Activated CD4-positive, alpha-beta T cell treated with anti-CD3 and anti-CD28 coated beads, Interleukin-2, amount 10 ng/mL, durations not matched to agents 24 days and 14 days (primary cell): ENCODE results near the gene CASP9. TPM values are rescaled to one million over a fixed set of nuclear protein-coding genes. Genes with fewer than 3 reads are reported as not detected.

Experiments
- DNase-seq: peaks from one replicate; pipeline ENCODE4 v3.0.0; 2022
- H3K27ac Mint-ChIP-seq: one replicate; pipeline ENCODE4 v1.8.0; 2022; ENCODE audit warnings: mild to moderate bottlenecking, mixed read lengths
- H3K27me3 Mint-ChIP-seq: one replicate; pipeline ENCODE4 v1.8.0; 2022; ENCODE audit warnings: mixed read lengths
- H3K36me3 Mint-ChIP-seq: one replicate; pipeline ENCODE4 v1.8.0; 2022; ENCODE audit warnings: low read depth, mild to moderate bottlenecking, mixed read lengths
- H3K4me1 Mint-ChIP-seq: one replicate; pipeline ENCODE4 v1.8.0; 2021; ENCODE audit warnings: mixed read lengths
- H3K4me3 Mint-ChIP-seq: one replicate; pipeline ENCODE4 v1.8.0; 2022; ENCODE audit warnings: mild to moderate bottlenecking, moderate library complexity, mixed read lengths
- H3K9me3 Mint-ChIP-seq: one replicate; pipeline ENCODE4 v1.8.0; 2021; ENCODE audit warnings: mixed read lengths
- intact Hi-C: fragments of 100-400 bp; cut with micrococcal nuclease; formaldehyde crosslinking; loops from one replicate; pipeline ENCODE4 v1.15.1; 2023
- total RNA-seq: library from RNA; stranded (reverse); gene quantifications from 2 replicates; pipeline ENCODE4 v1.2.3, GENCODE V29; 2022

CASP9 gene
- total RNA-seq, result 15.7 and 17.3 TPM in 2 replicates

DNA sequence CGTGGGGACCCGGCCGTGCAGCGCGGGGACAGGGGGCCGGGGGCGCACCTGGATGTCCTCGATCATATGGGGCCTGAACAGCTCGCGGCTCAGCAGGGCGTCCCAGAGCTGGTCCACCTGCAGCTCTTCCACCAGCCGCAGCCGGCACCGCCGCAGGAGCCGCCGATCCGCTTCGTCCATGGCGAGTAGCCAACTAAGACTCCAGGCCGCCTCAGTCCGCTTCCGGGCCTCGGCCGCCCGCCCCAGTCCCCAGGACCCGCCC, at the start of gene CASP9:
TSS of gene CASP9 (minus strand) at position 195 of the 262 bp plus-strand sequence. CDS start at position 180, 15 bp downstream.
- peak within 1 kb of the TSS; percentile 100 for H3K27ac Mint-ChIP-seq
- no peaks in the 10 kb centered on the region for H3K27me3 Mint-ChIP-seq
- peak within 1 kb of the TSS; percentile 99 for H3K4me3 Mint-ChIP-seq
- no peak for DNase-seq
- intact Hi-C loops, result loop anchor here (2.0 kb wide), 4 partner anchors 55 to 311 kb away; partner anchors contain the start of gene EFHD2
- peaks cover 12% of the 10 kb centered on the region for H3K36me3 Mint-ChIP-seq
- no peaks in the 10 kb centered on the region for H3K9me3 Mint-ChIP-seq
- peaks cover 50% of the 10 kb centered on the region for H3K4me1 Mint-ChIP-seq

DNA sequence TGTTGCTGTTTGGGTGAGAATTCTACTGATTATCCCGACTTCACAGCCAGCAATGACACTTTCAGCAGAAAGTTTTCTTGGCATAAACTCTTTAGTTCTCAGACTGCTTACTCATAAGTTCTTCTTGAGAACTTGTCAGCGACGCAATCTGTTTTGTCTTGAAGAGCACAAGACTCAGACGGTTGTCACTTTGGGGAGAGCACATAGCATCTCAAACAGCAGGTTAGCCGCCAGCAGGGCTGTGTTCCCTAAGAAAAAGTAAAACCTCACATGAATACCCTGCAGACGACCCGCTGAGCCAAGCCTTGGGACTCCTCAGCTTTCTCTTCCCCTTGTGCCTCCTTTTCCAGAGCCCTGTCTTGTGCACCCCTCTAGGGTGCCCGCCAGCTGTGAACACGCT, 49.5 kb upstream of the CASP9 start:
- Mint-ChIP-seq H3K9me3 (no peaks in the 10 kb centered on the region), H3K4me1 (peaks cover 12% of the 10 kb centered on the region), H3K27me3 (no peaks in the 10 kb centered on the region), H3K36me3 (peaks cover 48% of the 10 kb centered on the region), H3K4me3 (no peak overlapping the region), H3K27ac (no peak overlapping the region)
- no peak for DNase-seq
- intact Hi-C loops, result no loop called here

DNA sequence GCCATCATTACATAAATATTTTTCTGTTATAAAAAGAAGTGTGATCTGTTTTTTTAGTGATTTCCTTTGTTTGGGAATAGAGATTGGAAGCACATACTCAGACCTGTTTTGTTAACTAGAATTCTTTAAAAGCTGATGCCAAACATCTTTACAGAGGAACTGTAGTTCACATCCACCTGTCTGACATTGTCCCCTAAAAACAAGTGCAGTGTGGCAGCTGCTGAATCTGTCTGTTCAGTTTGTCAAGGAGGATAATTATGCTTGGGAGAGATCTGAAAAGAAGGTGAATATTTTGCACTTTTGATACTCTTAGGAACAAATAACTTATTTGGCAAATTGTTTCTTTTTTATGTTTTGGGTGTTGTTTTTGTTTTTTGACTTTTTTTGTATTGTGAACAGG, 47.3 kb upstream of the CASP9 start:
- Mint-ChIP-seq H3K27ac (no peak overlapping the region), H3K27me3 (no peaks in the 10 kb centered on the region)

DNA sequence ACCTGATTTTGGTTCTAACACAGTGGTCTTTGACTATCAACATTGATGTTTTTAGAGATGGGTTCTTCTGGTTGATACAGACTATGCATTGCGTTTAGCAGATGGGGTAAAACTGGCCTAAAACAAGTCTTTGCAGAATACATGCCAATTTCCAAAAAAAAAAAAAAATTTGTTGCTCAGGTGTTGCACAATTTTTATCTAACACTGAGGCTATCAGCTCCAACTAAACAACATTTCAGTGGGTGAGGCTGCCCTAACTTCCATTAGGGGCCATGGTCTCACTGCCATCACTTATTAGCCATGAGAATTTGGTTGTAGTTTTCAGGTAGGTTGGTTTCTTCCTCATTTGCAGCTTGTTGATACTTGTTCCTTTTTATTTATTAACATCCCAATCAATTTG, 46.8 kb upstream of the CASP9 start:
- peaks cover 57% of the 10 kb centered on the region for H3K36me3 Mint-ChIP-seq
- no peaks in the 10 kb centered on the region for H3K27me3 Mint-ChIP-seq
- H3K4me1 Mint-ChIP-seq, result peaks cover 2% of the 10 kb centered on the region
- no peak for DNase-seq
- H3K27ac Mint-ChIP-seq, result no peak overlapping the region
- intact Hi-C loops, result no loop called here
- H3K4me3 Mint-ChIP-seq, result no peak overlapping the region
- H3K9me3 Mint-ChIP-seq, result no peaks in the 10 kb centered on the region

More for the DNA sequence above, 47.3 kb upstream of the CASP9 start:
- intact Hi-C loops, result no loop called here
- Mint-ChIP-seq H3K9me3 (no peaks in the 10 kb centered on the region), H3K4me1 (peaks cover 2% of the 10 kb centered on the region), H3K36me3 (peaks cover 53% of the 10 kb centered on the region), H3K4me3 (no peak overlapping the region)
- DNase-seq, result no peak

DNA sequence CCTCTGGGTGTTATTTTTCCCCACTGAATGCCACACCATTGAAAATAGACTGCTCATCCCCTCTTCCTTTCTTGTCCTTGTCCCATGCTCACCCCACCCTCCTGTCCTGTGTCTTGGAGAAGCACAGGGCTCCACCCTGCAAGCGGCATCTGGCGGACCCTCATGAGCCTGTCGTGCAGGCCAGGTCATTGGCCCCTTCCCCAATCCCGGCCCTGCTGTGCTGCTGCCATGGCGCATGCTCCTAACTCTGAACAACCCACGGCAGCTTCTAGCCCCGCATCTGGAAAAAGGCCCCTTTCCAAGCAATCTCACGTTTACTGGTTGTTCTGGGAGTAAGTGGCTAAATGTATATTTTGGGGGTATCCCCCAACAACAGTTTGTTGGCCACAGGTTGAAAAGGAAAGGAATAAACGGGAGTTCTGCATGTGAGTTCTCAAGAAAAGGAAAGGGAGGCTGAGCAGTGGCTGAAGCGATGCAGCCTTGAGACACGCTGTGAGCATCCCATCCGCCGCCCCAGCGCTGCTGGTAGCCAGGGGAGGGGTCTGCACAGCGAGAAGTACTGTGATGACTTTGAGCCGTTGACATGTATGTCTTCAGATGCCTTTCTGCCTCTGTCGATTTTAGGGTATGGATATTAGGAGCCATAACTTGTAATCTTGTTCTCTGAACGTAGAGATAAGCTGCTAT, 44.5 kb upstream of the CASP9 start:
- DNase-seq, result no peak
- intact Hi-C loops, result no loop called here
- H3K4me1 Mint-ChIP-seq, result peaks cover 2% of the 10 kb centered on the region
- peaks cover 60% of the 10 kb centered on the region for H3K36me3 Mint-ChIP-seq
- no peak overlapping the region for H3K27ac Mint-ChIP-seq
- no peak overlapping the region for H3K4me3 Mint-ChIP-seq
- H3K27me3 Mint-ChIP-seq, result no peaks in the 10 kb centered on the region
- H3K9me3 Mint-ChIP-seq, result no peaks in the 10 kb centered on the region

DNA sequence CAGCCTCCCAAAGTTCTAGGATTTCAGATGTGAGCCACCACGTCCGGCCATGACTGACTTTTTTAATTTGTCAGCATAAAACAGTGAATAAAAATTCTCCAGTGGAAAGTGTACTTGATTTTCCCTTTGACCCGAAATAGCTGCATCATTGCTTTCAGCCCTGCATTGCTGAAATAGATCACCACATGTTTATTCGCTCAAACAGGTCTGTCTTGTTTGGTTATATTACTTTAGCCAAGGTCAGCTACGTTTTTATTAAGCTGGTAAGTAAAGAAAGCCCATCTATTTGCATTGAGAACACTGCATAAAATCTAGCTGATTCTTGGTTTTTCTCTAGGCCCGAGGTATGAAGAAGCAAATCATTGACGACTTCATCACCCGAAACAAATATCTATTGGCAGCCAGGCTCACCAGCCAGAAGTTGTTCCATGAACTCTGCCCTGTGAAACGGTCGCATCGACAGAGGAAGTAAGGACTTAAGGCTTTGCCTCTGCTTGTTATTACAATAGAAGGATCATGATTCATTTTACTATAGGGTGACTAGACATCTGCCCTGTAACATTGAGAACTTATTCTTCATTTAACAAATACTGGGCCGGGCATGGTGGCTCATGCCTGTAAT, 35.3 kb upstream of the CASP9 start:
- Mint-ChIP-seq H3K9me3 (no peaks in the 10 kb centered on the region), H3K27me3 (no peaks in the 10 kb centered on the region), H3K4me1 (no peaks in the 10 kb centered on the region), H3K27ac (no peak overlapping the region), H3K36me3 (peaks cover 27% of the 10 kb centered on the region), H3K4me3 (no peak overlapping the region)
- DNase-seq, result no peak
- intact Hi-C loops, result no loop called here

DNA sequence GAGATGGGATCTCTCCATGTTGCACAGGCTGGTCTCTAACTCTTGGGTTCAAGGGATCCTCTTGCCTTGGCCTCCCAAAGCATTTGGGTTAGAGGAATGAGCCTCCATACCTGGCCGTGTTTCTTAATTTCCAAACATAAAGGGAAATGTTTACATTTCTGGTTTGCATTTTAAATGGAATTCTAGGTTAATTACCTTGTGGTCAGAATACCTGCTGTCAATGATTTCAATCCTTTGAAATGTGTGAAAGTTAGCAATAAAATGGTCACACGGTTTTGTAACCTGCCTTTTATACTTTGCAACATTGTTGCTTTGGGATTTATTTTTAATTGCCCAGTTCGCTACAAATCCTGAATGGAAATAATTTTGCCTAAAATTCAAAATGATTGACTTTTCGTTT, 34.5 kb upstream of the CASP9 start:
- peaks cover 24% of the 10 kb centered on the region for H3K36me3 Mint-ChIP-seq
- H3K27ac Mint-ChIP-seq, result no peak overlapping the region
- no peaks in the 10 kb centered on the region for H3K9me3 Mint-ChIP-seq
- intact Hi-C loops, result no loop called here
- H3K27me3 Mint-ChIP-seq, result no peaks in the 10 kb centered on the region
- no peak for DNase-seq
- no peaks in the 10 kb centered on the region for H3K4me1 Mint-ChIP-seq
- H3K4me3 Mint-ChIP-seq, result no peak overlapping the region

DNA sequence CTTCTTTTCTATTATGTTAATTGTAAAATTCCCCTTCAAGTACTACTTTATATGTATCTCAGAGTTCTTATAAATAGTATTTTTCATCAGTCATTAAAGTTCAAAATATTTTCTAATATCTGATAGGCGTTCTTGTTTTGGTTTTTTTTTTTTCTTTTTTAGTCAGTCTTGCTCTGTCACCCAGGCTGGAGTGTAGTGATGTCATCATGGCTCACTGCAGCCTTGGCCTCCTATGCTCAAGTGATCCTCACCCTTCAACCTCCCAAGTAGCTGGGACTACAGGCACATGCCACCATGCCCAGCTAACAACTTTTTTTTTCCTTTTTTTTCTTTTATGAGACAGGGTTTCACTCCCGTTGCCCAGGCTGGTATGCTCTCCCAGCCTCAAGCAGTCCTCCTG, 33.6 kb upstream of the CASP9 start:
- Mint-ChIP-seq H3K9me3 (no peaks in the 10 kb centered on the region), H3K27me3 (no peaks in the 10 kb centered on the region), H3K36me3 (peaks cover 20% of the 10 kb centered on the region), H3K27ac (no peak overlapping the region), H3K4me3 (no peak overlapping the region), H3K4me1 (peaks cover 2% of the 10 kb centered on the region)
- no peak for DNase-seq
- intact Hi-C loops, result no loop called here

DNA sequence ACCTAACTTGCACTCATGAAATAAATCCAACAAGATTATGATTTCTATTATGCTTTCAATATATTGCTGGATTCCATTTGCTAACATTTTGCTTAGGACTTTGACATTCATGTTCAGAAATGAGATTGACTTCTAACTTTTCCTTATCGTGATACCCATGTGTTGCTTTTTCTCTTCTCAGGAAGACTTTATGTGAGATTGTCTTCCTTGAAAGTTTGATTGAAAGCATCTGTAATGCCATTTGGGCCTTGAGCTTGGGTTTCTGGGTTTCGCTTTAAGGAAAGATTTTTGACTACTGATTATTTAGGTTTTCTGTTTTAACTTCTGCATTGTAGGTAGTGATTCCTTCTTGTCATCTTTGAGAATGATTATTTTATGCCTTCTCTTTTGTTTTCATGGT, 33.0 kb upstream of the CASP9 start:
- Mint-ChIP-seq H3K27ac (no peak overlapping the region), H3K4me3 (no peak overlapping the region), H3K36me3 (peaks cover 15% of the 10 kb centered on the region), H3K9me3 (no peaks in the 10 kb centered on the region), H3K27me3 (no peaks in the 10 kb centered on the region), H3K4me1 (peaks cover 2% of the 10 kb centered on the region)
- intact Hi-C loops, result no loop called here
- DNase-seq, result no peak

DNA sequence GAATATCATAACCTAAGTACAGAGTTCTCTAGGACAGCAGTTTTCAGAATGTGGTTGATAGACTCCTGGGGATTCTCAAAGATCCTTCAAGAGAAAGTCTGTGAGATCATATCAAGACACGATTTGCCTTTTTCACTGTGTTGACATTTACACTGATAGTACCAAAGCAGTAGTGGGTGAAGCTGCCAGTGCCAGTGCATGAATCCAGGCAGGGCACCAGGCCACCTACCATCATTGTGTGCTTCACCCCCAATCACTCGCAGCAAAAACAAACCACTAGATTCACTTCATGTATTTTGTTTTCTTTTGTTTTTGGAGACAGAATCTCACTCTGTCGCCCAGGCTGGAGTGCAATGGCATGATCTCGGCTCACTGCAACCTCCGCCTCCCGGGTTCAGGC, 26.6 kb upstream of the CASP9 start:
- Mint-ChIP-seq H3K9me3 (no peaks in the 10 kb centered on the region), H3K36me3 (peaks cover 34% of the 10 kb centered on the region), H3K4me3 (no peak overlapping the region), H3K27ac (no peak overlapping the region), H3K27me3 (no peaks in the 10 kb centered on the region), H3K4me1 (peaks cover 4% of the 10 kb centered on the region)
- no peak for DNase-seq
- intact Hi-C loops, result no loop called here

DNA sequence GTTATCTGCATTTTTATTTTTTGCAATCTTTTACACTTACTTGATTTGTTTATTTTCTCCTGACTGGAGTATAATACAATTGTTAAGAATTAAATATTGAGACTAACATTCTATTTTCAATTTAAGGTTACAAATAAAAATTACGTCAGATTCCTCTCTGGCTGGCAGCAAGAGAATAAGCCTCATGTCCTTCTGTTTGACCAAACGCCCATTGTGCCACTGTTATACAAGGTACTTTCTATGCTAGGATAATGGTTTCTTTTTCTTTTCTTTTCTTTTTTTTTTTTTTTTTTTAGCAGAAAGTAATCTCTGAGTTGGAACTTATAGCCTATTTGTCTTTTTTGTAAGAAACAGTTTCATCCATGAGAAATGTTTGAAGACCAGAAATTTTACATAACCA, 22.6 kb upstream of the CASP9 start:
- H3K9me3 Mint-ChIP-seq, result no peaks in the 10 kb centered on the region
- peaks cover 2% of the 10 kb centered on the region for H3K4me1 Mint-ChIP-seq
- no peak for DNase-seq
- H3K27me3 Mint-ChIP-seq, result no peaks in the 10 kb centered on the region
- peaks cover 42% of the 10 kb centered on the region for H3K36me3 Mint-ChIP-seq
- H3K4me3 Mint-ChIP-seq, result no peak overlapping the region
- no peak overlapping the region for H3K27ac Mint-ChIP-seq
- intact Hi-C loops, result no loop called here

DNA sequence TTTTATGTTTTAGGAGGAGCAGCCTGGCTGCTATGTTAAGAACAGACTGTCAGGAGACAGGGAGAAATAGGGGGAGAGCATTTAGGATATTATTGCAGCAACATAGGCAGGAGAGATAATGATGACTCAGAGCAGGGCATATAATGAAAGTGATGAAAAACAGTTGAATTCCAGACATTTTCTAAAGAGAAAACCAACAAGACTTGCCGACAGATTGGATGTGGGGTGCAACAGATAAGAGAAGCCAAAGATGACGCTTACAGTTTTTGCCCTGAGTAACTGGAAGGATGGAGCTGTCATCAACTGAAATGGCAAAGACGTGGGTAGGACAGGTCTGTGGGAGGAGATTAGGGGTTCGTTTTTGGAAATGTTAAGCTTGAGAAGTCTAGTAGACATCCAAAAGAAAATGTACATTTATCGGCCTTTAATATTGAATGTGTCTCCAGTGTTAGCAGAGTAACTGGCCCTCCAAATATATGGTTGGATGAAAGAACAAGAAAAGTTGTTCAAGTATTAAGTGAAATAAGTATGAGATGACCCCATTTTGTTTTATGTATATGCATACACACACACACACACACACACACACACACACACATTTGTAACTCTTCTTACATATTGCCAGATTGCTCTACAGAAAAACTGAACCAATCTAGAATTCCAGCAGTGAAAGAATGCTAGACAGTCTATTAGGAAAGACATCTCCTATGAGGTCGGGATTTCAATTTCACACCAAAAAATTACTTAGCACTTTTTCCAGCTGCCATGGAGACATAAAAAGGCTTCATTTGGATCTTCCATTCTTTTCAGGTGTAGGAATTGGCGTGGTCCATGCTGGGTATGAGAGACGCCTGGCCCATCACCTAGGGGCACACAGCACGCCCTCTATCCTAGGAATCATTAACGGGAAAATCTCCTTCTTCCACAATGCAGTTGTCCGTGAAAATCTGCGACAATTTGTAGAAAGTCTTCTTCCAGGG, 19.9 kb upstream of the CASP9 start:
- DNase-seq, result no peak
- Mint-ChIP-seq H3K9me3 (no peaks in the 10 kb centered on the region), H3K4me1 (no peaks in the 10 kb centered on the region), H3K27ac (no peak overlapping the region), H3K27me3 (no peaks in the 10 kb centered on the region), H3K4me3 (no peak overlapping the region), H3K36me3 (peaks cover 39% of the 10 kb centered on the region)
- intact Hi-C loops, result no loop called here

DNA sequence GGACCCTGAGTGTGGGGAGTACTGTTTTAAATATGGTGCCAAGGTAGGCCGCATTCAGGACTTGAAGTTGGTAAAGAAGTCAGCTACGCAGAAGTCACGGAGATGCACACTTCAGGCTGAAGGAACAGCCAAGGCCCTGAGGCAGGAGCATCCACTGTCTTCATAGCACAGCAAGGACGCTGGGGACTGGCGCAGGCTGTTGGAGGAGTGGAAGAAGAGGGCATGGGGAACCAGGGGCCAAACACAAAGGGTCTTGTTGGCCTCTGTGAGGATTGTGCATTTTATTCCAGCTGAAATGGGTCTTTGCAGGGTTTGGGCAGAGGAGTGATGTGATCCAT, 19.2 kb upstream of the CASP9 start:
- intact Hi-C loops, result no loop called here
- no peak overlapping the region for H3K27ac Mint-ChIP-seq
- H3K4me1 Mint-ChIP-seq, result no peaks in the 10 kb centered on the region
- no peaks in the 10 kb centered on the region for H3K9me3 Mint-ChIP-seq
- peaks cover 40% of the 10 kb centered on the region for H3K36me3 Mint-ChIP-seq
- DNase-seq, result no peak
- no peak overlapping the region for H3K4me3 Mint-ChIP-seq
- H3K27me3 Mint-ChIP-seq, result no peaks in the 10 kb centered on the region
